Stimulated activated CD4-positive, alpha-beta T cell treated with anti-CD3 and anti-CD28 coated beads, TNF-alpha, amount 100 ng/mL, for 48 hours (primary cell): ENCODE data around the gene AP2A2.
"Not testable (repeated sequence)": the region's sequence is repeated elsewhere in the genome, so short reads cannot be mapped to it uniquely, and the experiment has no call there.

ENCODE experiments used
- DNase-seq, 3 donors: peaks; one replicate each; pipeline ENCODE4 v3.0.0-alpha.2; 2020; ENCODE audit warnings: low read depth in 3 of 3

AP2A2 gene

DNA sequence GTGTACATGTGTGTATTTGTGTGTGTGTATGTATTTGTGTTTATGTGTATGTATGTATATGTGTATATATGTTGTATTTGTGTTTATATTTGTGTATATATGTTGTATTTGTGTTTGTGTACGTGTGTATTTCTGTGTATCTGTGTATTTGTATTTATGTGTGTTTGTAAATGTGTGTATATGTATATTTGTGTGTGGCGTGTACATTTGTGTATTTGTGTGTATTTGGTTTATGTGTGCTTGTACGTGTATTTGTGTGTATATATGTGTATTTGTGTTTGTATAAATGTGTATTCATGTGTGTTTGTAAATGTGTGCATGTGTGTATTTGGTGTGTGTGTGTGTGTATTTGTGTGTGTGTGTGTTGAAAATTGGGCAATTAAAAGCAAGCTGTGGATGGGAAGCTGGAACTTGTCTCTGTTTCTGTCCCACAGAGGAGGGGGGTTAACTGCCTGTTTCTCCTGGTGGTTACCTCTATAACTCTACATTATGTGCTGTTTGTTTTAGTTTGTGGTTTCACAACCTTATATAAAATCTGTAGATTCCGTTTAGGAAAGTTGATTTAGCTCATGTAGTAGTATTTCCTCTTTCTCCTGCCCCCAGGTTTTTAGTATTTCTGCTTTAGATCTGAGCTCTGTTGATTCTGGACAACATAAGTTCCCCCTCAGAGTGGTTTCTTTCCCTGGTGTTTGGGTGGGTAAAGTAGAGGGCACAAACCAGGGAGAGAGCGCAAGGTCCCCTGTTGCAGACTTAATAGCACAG, 28.9 kb downstream of the AP2A2 start:
- DNase-seq = no peak

GRCh38 chr11:955154-956063, 29.7 kb downstream of the AP2A2 start:
- DNase-seq = no peak

GRCh38 chr11:957212-957920, 31.7 kb downstream of the AP2A2 start:
- no peak for DNase-seq

DNA sequence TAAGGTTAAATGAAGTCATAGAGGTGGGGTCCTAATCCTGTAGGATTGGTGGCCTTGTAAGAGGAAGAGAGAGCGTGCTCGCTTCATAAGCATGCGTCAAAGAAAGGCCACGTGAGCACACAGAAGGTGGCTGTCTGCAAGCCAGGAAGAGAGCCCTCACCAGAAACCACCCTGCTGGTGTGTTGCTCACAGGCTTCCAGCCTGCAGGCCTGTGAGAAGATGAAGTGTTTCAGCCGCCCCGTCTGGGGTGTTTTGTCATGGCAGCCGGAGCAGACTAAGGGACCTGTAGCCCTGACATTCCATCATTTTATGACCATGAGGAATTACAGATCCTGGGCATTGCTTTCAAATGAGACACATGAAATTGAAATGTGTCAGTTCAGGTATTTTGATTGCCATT, 32.4 kb downstream of the AP2A2 start:
- DNase-seq = no peak

DNA sequence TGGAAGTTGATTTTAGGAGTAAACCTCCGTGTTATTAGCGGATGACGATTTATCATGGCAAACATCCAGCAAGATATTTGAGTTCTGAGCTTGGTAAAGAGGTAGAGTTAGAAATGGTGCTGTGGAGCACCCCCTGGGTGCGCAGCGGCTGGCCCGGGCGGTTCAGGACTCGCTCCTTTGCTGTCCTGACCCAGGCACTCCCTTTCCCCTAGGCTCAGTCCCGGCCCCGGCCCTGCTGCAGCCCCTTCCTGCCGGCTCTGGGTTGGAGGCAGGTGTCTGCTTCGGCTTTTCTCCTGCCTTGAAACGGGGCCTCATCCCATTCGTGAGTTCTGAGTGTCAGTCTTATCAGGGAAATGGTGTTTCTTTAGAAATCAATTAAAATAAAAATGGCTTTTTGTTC, 33.4 kb downstream of the AP2A2 start:
- no peak for DNase-seq

DNA sequence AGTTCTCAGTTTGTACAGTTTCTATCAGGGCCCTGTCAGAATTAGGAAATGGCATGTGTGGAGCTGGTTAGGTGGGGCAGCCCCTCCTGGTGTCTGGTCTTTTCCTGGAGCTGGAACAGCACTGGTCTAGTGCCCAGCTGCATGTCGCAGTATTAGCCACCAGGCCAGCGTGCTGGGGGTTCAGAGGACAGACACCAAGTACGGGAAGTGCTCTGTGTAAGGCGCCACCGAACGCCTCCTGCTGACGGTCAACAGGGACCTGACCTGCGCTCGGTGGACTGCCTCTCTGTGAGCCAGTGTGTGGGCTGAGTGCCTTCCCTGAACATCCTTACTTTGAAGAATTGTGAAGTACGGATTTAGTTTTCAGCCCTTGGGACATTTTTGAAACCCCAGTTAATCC, 33.9 kb downstream of the AP2A2 start:
- DNase-seq = no peak

GRCh38 chr11:961310-961920, 35.7 kb downstream of the AP2A2 start:
- DNase-seq = not testable (repeated sequence)

DNA sequence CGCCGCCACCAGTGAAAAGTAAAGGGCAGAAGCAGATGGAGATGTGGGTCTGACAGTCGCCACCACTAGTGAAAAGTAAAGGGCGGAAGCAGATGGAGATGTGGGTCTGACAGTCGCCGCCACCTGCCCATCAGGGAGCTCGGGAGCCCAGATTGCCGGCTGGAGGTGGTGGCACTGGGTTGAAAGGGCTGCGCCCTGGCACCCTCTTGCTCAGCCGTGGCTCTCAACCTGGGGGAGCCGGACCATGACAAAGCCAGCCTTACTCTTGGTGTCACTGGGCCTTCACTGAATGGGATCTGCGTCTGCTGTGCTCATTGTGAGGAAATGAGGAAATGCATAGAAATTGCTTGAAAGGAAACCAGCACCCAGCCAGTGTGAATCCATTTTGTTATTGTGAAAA, 36.3 kb downstream of the AP2A2 start:
- no peak for DNase-seq

DNA sequence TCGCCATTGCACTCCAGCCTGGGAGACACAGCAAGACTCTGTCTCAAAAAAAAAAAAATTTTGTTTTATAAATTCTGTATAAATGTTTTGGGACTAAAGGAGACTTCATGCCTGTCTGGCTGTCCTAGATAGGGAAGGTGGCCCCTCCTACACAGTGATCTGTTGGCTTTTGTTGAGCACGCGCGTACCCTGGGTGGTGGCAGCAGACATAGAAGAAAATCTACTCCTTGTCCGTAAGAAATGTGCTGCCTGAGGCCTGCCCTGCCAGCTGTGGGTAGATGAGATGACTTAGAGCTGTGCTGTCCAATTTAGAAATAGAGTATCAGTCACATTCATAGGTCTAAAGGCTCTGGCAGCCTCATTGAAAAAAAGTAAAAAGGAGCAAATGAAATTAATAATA, 37.0 kb downstream of the AP2A2 start:
- no peak for DNase-seq

GRCh38 chr11:963852-964251, 38.2 kb downstream of the AP2A2 start:
- DNase-seq = no peak

DNA sequence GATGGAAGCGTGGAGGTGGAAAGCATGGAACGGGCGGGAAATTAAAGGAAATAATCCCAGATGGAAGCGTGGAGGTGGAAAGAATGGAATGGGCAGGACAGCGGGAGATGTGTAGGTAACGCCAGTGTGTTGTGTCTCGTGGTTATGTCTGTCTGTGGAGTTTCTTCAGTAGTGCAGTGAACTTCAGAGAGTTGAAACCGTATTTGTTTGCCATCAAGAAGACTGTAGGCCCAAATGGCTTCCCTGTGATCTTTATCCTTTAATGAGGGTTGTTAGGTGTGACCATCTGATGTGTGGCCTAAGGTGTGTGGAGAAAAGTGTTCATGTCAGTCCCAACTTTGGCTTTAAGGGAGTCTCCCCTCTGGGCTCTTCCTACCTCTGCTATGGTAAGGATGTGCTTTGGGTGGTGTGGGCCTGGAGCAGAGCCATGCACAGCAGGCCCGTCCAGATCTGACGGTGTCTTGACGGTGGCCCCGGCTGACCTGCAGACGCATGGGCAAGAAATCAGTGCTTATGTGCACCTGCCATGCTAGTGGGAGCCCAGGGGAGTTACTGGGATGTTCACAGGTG, 39.6 kb downstream of the AP2A2 start:
- DNase-seq = no peak

DNA sequence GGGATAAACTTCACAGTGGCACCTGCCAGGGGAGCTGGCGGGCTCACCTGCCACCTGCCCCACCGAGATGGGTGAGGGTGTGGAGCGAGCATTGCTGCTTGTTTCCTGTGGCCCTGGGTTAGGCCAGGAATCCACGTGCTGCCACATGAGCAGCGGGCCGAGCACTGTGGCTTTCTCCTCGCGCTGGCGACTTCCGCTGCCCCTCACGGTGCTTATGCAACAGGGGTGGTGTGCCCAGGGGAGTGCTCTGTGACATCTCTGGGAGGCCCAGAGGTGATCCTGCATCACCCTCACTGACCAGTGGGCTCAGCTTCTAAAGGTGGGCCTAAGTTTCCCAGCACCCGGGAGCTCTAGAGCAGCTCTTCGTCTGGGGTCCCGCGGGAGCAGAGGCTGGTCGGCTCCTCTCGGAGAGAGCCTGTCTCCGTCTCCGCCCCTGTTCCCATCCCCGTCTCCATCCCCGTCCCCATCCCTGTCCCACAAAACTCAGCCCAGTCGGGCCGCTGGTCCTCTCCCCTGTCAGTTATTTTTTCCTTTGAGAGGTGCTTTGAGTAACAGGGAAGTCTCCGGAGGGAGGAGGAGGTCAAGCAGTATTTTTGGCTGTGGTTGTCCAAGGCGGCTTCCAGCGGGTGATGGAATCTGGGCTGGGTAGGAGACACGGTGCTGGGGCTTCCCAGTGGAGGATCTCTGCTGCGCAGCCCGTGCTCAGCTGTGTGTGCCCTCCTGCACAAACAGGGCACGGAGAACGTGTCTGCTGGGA, 42.5 kb downstream of the AP2A2 start:
- no peak for DNase-seq

GRCh38 chr11:968822-969221, 43.2 kb downstream of the AP2A2 start:
- no peak for DNase-seq

- DNase-seq = no peak
Observed at GRCh38 chr11:969651-970205, 44.1 kb downstream of the AP2A2 start.

- no peak for DNase-seq
Observed at GRCh38 chr11:970319-970871, 44.7 kb downstream of the AP2A2 start.

GRCh38 chr11:971092-971690, 45.5 kb downstream of the AP2A2 start:
- DNase-seq = no peak

DNA sequence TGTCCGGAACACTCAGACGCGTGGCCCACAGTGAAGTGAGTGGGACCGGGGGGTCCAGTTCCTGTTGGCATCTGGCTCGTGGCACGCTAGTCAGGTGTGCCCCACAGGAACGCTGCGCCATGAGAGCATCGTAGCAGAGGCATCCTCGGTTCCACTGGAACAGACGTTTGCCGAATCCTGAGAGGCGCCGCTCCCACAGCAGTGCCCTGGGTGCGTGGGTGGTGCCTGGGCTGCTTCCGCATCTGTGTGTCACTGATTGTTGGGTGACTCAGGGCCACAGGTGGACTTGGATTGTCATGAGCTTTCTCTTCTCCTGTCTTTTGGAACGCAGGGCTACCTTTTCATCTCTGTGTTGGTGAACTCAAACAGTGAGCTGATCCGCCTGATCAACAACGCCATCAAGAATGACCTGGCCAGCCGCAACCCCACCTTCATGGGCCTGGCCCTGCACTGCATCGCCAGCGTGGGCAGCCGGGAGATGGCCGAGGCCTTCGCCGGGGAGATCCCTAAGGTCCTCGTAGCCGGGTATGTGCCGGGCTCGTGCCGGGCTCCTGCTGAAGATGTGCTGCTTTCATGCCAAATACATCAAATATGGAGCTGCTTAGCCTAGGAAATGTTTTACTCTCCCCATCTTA, 46.2 kb downstream of the AP2A2 start:
- DNase-seq = no peak

- DNase-seq = no peak
Observed at GRCh38 chr11:972523-973211, 47.0 kb downstream of the AP2A2 start.

DNA sequence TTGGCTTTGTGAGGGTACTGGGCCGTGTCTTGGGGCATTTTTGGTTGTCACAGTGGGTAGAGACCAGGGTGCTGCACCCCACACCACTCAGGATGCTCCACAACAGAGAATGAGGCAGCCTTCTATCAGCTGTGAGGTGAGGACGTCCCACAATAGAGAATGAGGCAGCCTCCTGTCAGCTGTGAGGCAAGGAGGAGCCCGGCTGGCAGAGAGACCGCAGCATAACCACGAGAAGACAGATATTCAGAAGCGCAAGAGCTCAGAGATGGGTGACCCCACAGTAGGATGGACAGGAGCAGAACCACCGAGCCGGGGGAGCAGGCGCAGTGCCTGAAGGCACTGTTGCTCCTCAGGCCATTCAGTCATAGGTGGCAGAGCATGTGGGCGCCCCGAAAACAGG, 47.6 kb downstream of the AP2A2 start:
- DNase-seq = no peak
